Measurements from ENCODE around the gene PCDH17.

The PCDH17 gene

GRCh38 chr13:57595775-57596174, 35.8 kb upstream of the PCDH17 start:
- Histone ChIP-seq H3K27me3 (ENCODE audit: insufficient read depth, poor library complexity, severe bottlenecking) (no peaks in the 10 kb centered on the region), H3K4me3 (replicated peaks; ENCODE audit: insufficient read depth, low read length) (no peak overlapping the region), H3K27ac (replicated peaks) (no peak overlapping the region)
- no peak for DNase-seq (ENCODE audit: low read depth in 1 of 2, low spot score in 1 of 2)
- TF ChIP-seq REST (IDR thresholded peaks at IDR 0.05; ENCODE audit: insufficient replicate concordance, low read depth) (no peak), CTCF (IDR thresholded peaks at IDR 0.05; ENCODE audit: insufficient read depth, low read length) (no peak), POLR2AphosphoS5 (IDR thresholded peaks at IDR 0.05; ENCODE audit: low read depth) (no peak), SPI1 (IDR thresholded peaks at IDR 0.05; ENCODE audit: borderline replicate concordance, low read depth) (no peak), GABPA (IDR thresholded peaks at IDR 0.05; ENCODE audit: low read depth) (no peak)

GRCh38 chr13:57601536-57601935, 30.0 kb upstream of the PCDH17 start:
- DNase-seq (ENCODE audit: low read depth in 1 of 2, low spot score in 1 of 2): no peak
- no peaks in the 10 kb centered on the region for H3K27me3 ChIP-seq (ENCODE audit: insufficient read depth, poor library complexity, severe bottlenecking)
- H3K4me3 ChIP-seq (replicated peaks; ENCODE audit: insufficient read depth, low read length): no peak overlapping the region
- TF ChIP-seq CTCF (IDR thresholded peaks at IDR 0.05; ENCODE audit: insufficient read depth, low read length): no peak
- TF ChIP-seq POLR2AphosphoS5 (IDR thresholded peaks at IDR 0.05; ENCODE audit: low read depth): no peak
- TF ChIP-seq REST (IDR thresholded peaks at IDR 0.05; ENCODE audit: insufficient replicate concordance, low read depth): no peak
- no peak for TF ChIP-seq SPI1 (IDR thresholded peaks at IDR 0.05; ENCODE audit: borderline replicate concordance, low read depth)
- no peak for TF ChIP-seq GABPA (IDR thresholded peaks at IDR 0.05; ENCODE audit: low read depth)
- H3K27ac ChIP-seq (replicated peaks): no peak overlapping the region

- DNase-seq (ENCODE audit: low read depth in 1 of 2, low spot score in 1 of 2): no peak
- TF ChIP-seq POLR2AphosphoS5 (IDR thresholded peaks at IDR 0.05; ENCODE audit: low read depth) (no peak), GABPA (IDR thresholded peaks at IDR 0.05; ENCODE audit: low read depth) (no peak), REST (IDR thresholded peaks at IDR 0.05; ENCODE audit: insufficient replicate concordance, low read depth) (no peak), SPI1 (IDR thresholded peaks at IDR 0.05; ENCODE audit: borderline replicate concordance, low read depth) (no peak), CTCF (IDR thresholded peaks at IDR 0.05; ENCODE audit: insufficient read depth, low read length) (no peak)
- H3K27ac ChIP-seq (replicated peaks): no peak overlapping the region
- H3K27me3 ChIP-seq (ENCODE audit: insufficient read depth, poor library complexity, severe bottlenecking): no peaks in the 10 kb centered on the region
- no peak overlapping the region for H3K4me3 ChIP-seq (replicated peaks; ENCODE audit: insufficient read depth, low read length)
These were observed 27.1 kb upstream of the PCDH17 start for GRCh38 chr13:57604442-57604841.

Data from HL-60 (cell line).